ENCODE measurements around the gene TNS3. TPM values are rescaled to one million over a fixed set of nuclear protein-coding genes. Genes with fewer than 3 reads are reported as not detected.

TNS3 gene
- total and polyA plus RNA-seq, 2 of the 13 experiments (the other 11 are each of a cell fraction or from before 2014, with no cell fraction given) = 52.9 to 55.7 TPM

DNA sequence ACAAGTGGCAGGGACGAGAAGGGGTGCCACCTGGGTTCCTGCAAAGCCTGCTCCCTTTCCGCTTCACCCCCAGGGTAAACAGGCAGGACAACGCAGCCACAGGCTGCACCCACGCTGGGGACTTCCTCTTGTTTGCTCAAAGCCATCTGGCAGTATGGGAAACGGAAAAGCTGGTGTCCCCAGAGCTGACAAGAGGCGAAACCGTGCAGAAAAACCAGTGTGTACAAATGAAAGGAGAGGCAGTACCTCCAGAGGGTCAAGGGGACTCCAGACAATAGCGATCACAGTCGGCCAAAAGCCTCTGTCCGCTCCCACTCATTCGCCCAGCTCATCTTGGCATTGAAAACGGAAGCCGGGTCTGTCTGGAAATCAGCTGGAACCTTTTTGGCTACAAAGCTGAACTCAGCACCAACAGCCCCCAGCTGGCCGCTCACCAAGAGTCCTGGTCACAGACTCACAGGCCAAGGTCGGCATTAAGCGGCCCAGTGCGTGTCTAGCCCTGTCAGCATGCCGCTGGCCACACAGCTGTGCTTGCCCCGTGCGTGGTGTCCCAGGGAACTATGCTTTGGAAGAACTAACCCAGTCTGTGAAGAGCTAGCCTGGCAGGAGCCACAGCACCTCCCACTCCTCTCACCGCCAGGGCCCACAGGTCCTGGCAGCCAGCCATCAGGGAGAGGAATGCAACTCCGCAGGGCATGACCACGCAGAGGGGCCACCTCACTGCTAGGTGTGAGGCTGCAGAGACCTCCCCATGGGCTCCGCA lies 10.4 kb downstream of the TNS3 start (continued):
- peak; percentile 38; the same call in 1 of the 2 replicates for TF ChIP-seq JUN (CRISPR knock-in tag; IDR thresholded peaks at IDR 0.05)
- TF ChIP-seq ZNF740 (CRISPR knock-in tag; IDR thresholded peaks at IDR 0.05) = no peak
- no peak for TF ChIP-seq ISX (CRISPR knock-in tag; conservative IDR thresholded peaks at IDR 0.05)
- no peak; the same call in 1 of the 2 replicates for TF ChIP-seq THAP9 (CRISPR knock-in tag; IDR thresholded peaks at IDR 0.05; ENCODE audit: borderline replicate concordance)
- TF ChIP-seq DMAP1 (CRISPR knock-in tag; IDR thresholded peaks at IDR 0.05) = peak; percentile 48; the same call in 1 of the 2 replicates
- no peak for TF ChIP-seq TAF15 (IDR thresholded peaks at IDR 0.05; ENCODE audit: low read depth, low read length, poor library complexity, severe bottlenecking)
- peak; percentile 64; the same call in 1 of the 2 replicates for TF ChIP-seq ZNF567 (CRISPR knock-in tag; IDR thresholded peaks at IDR 0.05; ENCODE audit: borderline replicate concordance)
- no peak for TF ChIP-seq SIX1 (CRISPR knock-in tag; IDR thresholded peaks at IDR 0.05; ENCODE audit: borderline replicate concordance)
- TF ChIP-seq, protein P1, sequence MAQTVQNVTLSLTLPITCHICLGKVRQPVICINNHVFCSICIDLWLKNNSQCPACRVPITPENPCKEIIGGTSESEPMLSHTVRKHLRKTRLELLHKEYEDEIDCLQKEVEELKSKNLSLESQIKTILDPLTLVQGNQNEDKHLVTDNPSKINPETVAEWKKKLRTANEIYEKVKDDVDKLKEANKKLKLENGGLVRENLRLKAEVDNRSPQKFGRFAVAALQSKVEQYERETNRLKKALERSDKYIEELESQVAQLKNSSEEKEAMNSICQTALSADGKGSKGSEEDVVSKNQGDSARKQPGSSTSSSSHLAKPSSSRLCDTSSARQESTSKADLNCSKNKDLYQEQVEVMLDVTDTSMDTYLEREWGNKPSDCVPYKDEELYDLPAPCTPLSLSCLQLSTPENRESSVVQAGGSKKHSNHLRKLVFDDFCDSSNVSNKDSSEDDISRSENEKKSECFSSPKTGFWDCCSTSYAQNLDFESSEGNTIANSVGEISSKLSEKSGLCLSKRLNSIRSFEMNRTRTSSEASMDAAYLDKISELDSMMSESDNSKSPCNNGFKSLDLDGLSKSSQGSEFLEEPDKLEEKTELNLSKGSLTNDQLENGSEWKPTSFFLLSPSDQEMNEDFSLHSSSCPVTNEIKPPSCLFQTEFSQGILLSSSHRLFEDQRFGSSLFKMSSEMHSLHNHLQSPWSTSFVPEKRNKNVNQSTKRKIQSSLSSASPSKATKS (CRISPR knock-in tag; IDR thresholded peaks at IDR 0.05) = no peak
- 0 out of 2 replicates have a peak, but pooled peaks have one; percentile 42 for TF ChIP-seq ZSCAN9 (CRISPR knock-in tag; IDR thresholded peaks at IDR 0.05; ENCODE audit: borderline replicate concordance)
- TF ChIP-seq NFE2L2 (IDR thresholded peaks at IDR 0.05; ENCODE audit: low read length) = no peak
- TF ChIP-seq STAT5B (CRISPR knock-in tag; IDR thresholded peaks at IDR 0.05) = no peak; the same call in 1 of the 2 replicates
- TF ChIP-seq SETDB1 (CRISPR knock-in tag; IDR thresholded peaks at IDR 0.05; ENCODE audit: borderline replicate concordance) = no peak
- TF ChIP-seq EP300 (IDR thresholded peaks at IDR 0.05; ENCODE audit: low read depth in 2 of 2, low read length in 2 of 2) = peak in 1 of 2 experiments; percentile 50; a peak in 2 of 4 replicates
- peak; percentile 17; the same call in 1 of the 2 replicates for TF ChIP-seq EP300 (CRISPR knock-in tag; IDR thresholded peaks at IDR 0.05; ENCODE audit: borderline replicate concordance)
- no peak for TF ChIP-seq ZNF383 (CRISPR knock-in tag; IDR thresholded peaks at IDR 0.05; ENCODE audit: borderline replicate concordance)
- no peak for TF ChIP-seq TRIM24 (CRISPR knock-in tag; IDR thresholded peaks at IDR 0.05)
- TF ChIP-seq, protein P2, sequence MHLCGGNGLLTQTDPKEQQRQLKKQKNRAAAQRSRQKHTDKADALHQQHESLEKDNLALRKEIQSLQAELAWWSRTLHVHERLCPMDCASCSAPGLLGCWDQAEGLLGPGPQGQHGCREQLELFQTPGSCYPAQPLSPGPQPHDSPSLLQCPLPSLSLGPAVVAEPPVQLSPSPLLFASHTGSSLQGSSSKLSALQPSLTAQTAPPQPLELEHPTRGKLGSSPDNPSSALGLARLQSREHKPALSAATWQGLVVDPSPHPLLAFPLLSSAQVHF (CRISPR knock-in tag; IDR thresholded peaks at IDR 0.05) = no peak
- no peak for TF ChIP-seq ETS1 (CRISPR knock-in tag; IDR thresholded peaks at IDR 0.05)
- TF ChIP-seq XRCC5 (optimal IDR thresholded peaks at IDR 0.05; ENCODE audit: low read length) = peak; percentile 11
- no peak for TF ChIP-seq ZNF251 (CRISPR knock-in tag; IDR thresholded peaks at IDR 0.05)
- TF ChIP-seq ZNF614 (CRISPR knock-in tag; IDR thresholded peaks at IDR 0.05; ENCODE audit: borderline replicate concordance) = peak; percentile 72; the same call in 1 of the 2 replicates
- TF ChIP-seq ARID2 (CRISPR knock-in tag; IDR thresholded peaks at IDR 0.05; ENCODE audit: borderline replicate concordance) = no peak

Measured in HepG2 (cell line).